Panc1 (cell line): Measurements from ENCODE around the gene INO80D.

Source experiments
- POLR2AphosphoS5 ChIP-seq: IDR thresholded peaks from 2 replicates; pipeline ENCODE4 v1.6.1; 2012; ENCODE audit warnings: mild to moderate bottlenecking, low read depth, low read length, moderate library complexity
- TCF7L2 ChIP-seq: IDR thresholded peaks from 2 replicates; pipeline ENCODE4 v1.6.1; 2011; ENCODE audit warnings: mild to moderate bottlenecking, low read depth, low read length, inconsistent platforms
- TF ChIP-seq, protein P1 (sequence below), 2 experiments: IDR thresholded peaks; 2 replicates each; pipeline ENCODE4 v1.6.1; 2011 to 2012; ENCODE audit warnings: low read depth in 2 of 2, control low read depth in 1 of 2, low read length in 1 of 2, mild to moderate bottlenecking in 1 of 2, moderate library complexity in 1 of 2; ENCODE audit not compliant: insufficient read depth in 1 of 2
- TF ChIP-seq, protein P2 (sequence below): fragments of 450-650 bp; IDR thresholded peaks from 2 replicates; pipeline ENCODE4 v1.5.1; 2017; ENCODE audit warnings: mild to moderate bottlenecking

DNA sequence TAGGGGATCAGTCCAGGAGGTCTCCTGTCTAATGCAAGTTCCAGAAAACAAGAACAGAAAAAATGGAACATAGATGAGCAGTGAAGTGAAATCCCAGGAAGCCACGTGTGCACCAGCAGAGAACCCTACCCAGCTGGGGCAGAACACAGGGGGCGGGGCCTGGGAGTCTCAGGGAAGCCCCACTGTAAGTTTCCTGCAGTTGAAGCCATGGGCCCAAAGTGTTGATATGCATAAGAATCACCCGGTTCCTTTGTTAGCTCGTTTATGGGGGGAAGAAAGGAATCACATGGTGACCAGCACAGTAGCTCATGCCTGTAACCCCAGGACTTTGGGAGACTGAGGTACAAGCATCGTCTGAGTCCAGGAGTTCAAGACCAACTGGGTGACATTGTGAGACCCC, 131.3 kb downstream of the INO80D start:
- TF ChIP-seq, protein P1, sequence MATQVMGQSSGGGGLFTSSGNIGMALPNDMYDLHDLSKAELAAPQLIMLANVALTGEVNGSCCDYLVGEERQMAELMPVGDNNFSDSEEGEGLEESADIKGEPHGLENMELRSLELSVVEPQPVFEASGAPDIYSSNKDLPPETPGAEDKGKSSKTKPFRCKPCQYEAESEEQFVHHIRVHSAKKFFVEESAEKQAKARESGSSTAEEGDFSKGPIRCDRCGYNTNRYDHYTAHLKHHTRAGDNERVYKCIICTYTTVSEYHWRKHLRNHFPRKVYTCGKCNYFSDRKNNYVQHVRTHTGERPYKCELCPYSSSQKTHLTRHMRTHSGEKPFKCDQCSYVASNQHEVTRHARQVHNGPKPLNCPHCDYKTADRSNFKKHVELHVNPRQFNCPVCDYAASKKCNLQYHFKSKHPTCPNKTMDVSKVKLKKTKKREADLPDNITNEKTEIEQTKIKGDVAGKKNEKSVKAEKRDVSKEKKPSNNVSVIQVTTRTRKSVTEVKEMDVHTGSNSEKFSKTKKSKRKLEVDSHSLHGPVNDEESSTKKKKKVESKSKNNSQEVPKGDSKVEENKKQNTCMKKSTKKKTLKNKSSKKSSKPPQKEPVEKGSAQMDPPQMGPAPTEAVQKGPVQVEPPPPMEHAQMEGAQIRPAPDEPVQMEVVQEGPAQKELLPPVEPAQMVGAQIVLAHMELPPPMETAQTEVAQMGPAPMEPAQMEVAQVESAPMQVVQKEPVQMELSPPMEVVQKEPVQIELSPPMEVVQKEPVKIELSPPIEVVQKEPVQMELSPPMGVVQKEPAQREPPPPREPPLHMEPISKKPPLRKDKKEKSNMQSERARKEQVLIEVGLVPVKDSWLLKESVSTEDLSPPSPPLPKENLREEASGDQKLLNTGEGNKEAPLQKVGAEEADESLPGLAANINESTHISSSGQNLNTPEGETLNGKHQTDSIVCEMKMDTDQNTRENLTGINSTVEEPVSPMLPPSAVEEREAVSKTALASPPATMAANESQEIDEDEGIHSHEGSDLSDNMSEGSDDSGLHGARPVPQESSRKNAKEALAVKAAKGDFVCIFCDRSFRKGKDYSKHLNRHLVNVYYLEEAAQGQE (IDR thresholded peaks at IDR 0.05; ENCODE audit: insufficient read depth in 1 of 2, low read depth in 2 of 2, low read length in 1 of 2) = no peak
- TF ChIP-seq POLR2AphosphoS5 (no peak), TCF7L2 (no peak)
- TF ChIP-seq, protein P2, sequence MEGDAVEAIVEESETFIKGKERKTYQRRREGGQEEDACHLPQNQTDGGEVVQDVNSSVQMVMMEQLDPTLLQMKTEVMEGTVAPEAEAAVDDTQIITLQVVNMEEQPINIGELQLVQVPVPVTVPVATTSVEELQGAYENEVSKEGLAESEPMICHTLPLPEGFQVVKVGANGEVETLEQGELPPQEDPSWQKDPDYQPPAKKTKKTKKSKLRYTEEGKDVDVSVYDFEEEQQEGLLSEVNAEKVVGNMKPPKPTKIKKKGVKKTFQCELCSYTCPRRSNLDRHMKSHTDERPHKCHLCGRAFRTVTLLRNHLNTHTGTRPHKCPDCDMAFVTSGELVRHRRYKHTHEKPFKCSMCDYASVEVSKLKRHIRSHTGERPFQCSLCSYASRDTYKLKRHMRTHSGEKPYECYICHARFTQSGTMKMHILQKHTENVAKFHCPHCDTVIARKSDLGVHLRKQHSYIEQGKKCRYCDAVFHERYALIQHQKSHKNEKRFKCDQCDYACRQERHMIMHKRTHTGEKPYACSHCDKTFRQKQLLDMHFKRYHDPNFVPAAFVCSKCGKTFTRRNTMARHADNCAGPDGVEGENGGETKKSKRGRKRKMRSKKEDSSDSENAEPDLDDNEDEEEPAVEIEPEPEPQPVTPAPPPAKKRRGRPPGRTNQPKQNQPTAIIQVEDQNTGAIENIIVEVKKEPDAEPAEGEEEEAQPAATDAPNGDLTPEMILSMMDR = no peak
